ENCODE data around the gene RIT1.

RIT1 gene

DNA sequence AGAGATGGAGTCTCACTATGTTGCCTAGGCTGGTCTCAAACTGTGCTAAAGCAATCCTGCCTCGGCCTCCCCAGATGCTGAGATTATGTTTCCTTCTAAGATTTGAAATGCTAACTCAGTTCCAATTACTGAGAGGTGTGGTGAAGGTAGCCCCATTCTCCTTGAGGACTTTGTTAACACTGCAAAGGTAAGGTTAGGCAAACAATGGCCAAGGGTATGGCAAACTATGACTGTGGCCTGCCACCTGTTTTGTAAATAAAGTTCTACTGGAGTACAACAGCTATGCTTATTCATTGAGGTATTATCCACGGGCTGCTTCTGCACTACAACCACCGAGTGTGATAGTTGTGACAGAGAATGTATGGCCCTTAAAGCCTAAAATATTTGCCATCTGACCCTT is 9.6 kb upstream of the RIT1 start:
- H3K27ac ChIP-seq (replicated peaks) = no peak overlapping the region
- TF ChIP-seq, protein P1, sequence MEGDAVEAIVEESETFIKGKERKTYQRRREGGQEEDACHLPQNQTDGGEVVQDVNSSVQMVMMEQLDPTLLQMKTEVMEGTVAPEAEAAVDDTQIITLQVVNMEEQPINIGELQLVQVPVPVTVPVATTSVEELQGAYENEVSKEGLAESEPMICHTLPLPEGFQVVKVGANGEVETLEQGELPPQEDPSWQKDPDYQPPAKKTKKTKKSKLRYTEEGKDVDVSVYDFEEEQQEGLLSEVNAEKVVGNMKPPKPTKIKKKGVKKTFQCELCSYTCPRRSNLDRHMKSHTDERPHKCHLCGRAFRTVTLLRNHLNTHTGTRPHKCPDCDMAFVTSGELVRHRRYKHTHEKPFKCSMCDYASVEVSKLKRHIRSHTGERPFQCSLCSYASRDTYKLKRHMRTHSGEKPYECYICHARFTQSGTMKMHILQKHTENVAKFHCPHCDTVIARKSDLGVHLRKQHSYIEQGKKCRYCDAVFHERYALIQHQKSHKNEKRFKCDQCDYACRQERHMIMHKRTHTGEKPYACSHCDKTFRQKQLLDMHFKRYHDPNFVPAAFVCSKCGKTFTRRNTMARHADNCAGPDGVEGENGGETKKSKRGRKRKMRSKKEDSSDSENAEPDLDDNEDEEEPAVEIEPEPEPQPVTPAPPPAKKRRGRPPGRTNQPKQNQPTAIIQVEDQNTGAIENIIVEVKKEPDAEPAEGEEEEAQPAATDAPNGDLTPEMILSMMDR (IDR thresholded peaks at IDR 0.05; ENCODE audit: insufficient read depth, low read length) = no peak
- TF ChIP-seq SPI1 (IDR thresholded peaks at IDR 0.05; ENCODE audit: borderline replicate concordance, low read depth) = no peak
- TF ChIP-seq, protein P2, sequence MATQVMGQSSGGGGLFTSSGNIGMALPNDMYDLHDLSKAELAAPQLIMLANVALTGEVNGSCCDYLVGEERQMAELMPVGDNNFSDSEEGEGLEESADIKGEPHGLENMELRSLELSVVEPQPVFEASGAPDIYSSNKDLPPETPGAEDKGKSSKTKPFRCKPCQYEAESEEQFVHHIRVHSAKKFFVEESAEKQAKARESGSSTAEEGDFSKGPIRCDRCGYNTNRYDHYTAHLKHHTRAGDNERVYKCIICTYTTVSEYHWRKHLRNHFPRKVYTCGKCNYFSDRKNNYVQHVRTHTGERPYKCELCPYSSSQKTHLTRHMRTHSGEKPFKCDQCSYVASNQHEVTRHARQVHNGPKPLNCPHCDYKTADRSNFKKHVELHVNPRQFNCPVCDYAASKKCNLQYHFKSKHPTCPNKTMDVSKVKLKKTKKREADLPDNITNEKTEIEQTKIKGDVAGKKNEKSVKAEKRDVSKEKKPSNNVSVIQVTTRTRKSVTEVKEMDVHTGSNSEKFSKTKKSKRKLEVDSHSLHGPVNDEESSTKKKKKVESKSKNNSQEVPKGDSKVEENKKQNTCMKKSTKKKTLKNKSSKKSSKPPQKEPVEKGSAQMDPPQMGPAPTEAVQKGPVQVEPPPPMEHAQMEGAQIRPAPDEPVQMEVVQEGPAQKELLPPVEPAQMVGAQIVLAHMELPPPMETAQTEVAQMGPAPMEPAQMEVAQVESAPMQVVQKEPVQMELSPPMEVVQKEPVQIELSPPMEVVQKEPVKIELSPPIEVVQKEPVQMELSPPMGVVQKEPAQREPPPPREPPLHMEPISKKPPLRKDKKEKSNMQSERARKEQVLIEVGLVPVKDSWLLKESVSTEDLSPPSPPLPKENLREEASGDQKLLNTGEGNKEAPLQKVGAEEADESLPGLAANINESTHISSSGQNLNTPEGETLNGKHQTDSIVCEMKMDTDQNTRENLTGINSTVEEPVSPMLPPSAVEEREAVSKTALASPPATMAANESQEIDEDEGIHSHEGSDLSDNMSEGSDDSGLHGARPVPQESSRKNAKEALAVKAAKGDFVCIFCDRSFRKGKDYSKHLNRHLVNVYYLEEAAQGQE (IDR thresholded peaks at IDR 0.05; ENCODE audit: insufficient replicate concordance, low read depth) = no peak
- no peak for TF ChIP-seq POLR2AphosphoS5 (IDR thresholded peaks at IDR 0.05; ENCODE audit: low read depth)
- no peak for TF ChIP-seq GABPA (IDR thresholded peaks at IDR 0.05; ENCODE audit: low read depth)
- DNase-seq (ENCODE audit: low read depth in 1 of 2, low spot score in 1 of 2) = no peak
- H3K4me3 ChIP-seq (replicated peaks; ENCODE audit: insufficient read depth, low read length) = no peak overlapping the region
- no peaks in the 10 kb centered on the region for H3K27me3 ChIP-seq (ENCODE audit: insufficient read depth, poor library complexity, severe bottlenecking)

DNA sequence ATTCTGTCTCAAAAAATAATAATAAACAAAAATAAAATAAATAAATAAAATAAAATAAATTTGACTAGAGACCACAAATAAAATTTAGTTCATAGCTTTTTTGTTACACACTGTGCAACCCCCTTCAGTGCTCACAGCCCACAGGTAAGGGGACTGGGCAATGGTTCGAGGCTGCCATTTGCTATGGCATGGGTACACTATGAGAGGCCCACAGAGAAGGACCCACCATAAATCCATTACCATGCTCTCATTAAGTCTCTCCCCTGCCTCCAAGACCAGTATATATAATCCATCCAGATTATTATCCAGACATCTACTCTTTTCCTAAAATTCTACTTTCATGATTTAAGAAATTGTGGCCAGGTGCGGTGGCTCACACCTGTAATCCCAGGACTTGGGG is 8.7 kb upstream of the RIT1 start:
- H3K27me3 ChIP-seq (ENCODE audit: insufficient read depth, poor library complexity, severe bottlenecking) = no peaks in the 10 kb centered on the region
- TF ChIP-seq, protein P1 (IDR thresholded peaks at IDR 0.05; ENCODE audit: insufficient read depth, low read length) = no peak
- TF ChIP-seq, protein P2 (IDR thresholded peaks at IDR 0.05; ENCODE audit: insufficient replicate concordance, low read depth) = no peak
- no peak for TF ChIP-seq SPI1 (IDR thresholded peaks at IDR 0.05; ENCODE audit: borderline replicate concordance, low read depth)
- TF ChIP-seq GABPA (IDR thresholded peaks at IDR 0.05; ENCODE audit: low read depth) = no peak
- TF ChIP-seq POLR2AphosphoS5 (IDR thresholded peaks at IDR 0.05; ENCODE audit: low read depth) = no peak

DNA sequence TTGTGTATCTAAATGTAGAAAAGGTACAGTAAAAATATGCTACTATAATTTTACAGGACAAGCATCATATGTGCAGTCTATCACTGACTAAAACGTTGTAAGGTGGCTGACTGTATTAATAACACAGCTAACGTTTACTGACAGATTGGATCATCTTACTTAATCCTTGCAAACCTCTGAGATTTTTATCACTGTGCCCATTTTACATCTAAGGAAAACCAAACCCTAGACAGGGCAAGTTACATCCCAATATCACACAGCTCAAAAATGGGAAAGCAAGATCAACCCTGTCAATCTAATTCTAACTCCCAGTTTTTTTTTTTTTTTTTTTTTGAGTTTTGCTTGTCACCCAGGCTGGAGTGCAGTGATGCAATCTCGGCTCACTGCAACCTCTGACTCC is 7.5 kb upstream of the RIT1 start:
- DNase-seq (ENCODE audit: low read depth in 1 of 2, low spot score in 1 of 2) = no peak
- H3K4me3 ChIP-seq (replicated peaks; ENCODE audit: insufficient read depth, low read length) = no peak overlapping the region
- no peak for TF ChIP-seq GABPA (IDR thresholded peaks at IDR 0.05; ENCODE audit: low read depth)
- no peak for TF ChIP-seq POLR2AphosphoS5 (IDR thresholded peaks at IDR 0.05; ENCODE audit: low read depth)
- TF ChIP-seq SPI1 (IDR thresholded peaks at IDR 0.05; ENCODE audit: borderline replicate concordance, low read depth) = no peak
- TF ChIP-seq, protein P2 (IDR thresholded peaks at IDR 0.05; ENCODE audit: insufficient replicate concordance, low read depth) = no peak
- TF ChIP-seq, protein P1 (IDR thresholded peaks at IDR 0.05; ENCODE audit: insufficient read depth, low read length) = no peak
- H3K27me3 ChIP-seq (ENCODE audit: insufficient read depth, poor library complexity, severe bottlenecking) = no peaks in the 10 kb centered on the region
- no peak overlapping the region for H3K27ac ChIP-seq (replicated peaks)

More for the DNA sequence above, 8.7 kb upstream of the RIT1 start:
- no peak overlapping the region for H3K27ac ChIP-seq (replicated peaks)
- DNase-seq (ENCODE audit: low read depth in 1 of 2, low spot score in 1 of 2) = no peak
- H3K4me3 ChIP-seq (replicated peaks; ENCODE audit: insufficient read depth, low read length) = no peak overlapping the region
